Measurements from ENCODE around the gene WDSUB1. TPM values are rescaled to one million over a fixed set of nuclear protein-coding genes. Genes with fewer than 3 reads are reported as not detected.

The WDSUB1 gene
- total and polyA plus RNA-seq, 2 experiments from 2014 or later: 17.7 to 18.6 TPM

- H3K27me3 ChIP-seq: no peaks in the 10 kb centered on the region
- WGBS (ENCODE audit: low lambda C conversion rate, missing lambda C conversion rate): 96% methylated on average over 8 of the region's 8 CpGs
- no peaks in the 10 kb centered on the region for H4K20me1 ChIP-seq (ENCODE audit: insufficient read depth, poor library complexity, severe bottlenecking)
- H3K9me2 ChIP-seq (replicated peaks; ENCODE audit: insufficient read depth): no peaks in the 10 kb centered on the region
- no peak for DNase-seq (ENCODE audit: low spot score)
- H3K4me1 ChIP-seq (ENCODE audit: insufficient read depth): no peaks in the 10 kb centered on the region
- no peak overlapping the region for H3K4me2 ChIP-seq
- H3K27ac ChIP-seq: no peak overlapping the region
- H2AFZ ChIP-seq: no peak overlapping the region
- H3K4me3 ChIP-seq: no peak overlapping the region
- no peaks in the 10 kb centered on the region for H3K36me3 ChIP-seq (replicated peaks; ENCODE audit: insufficient read depth, low read depth)
- no peak for TF ChIP-seq EZH2 (IDR thresholded peaks at IDR 0.05; ENCODE audit: borderline replicate concordance)
- TF ChIP-seq CTCF (IDR thresholded peaks at IDR 0.05; ENCODE audit: poor library complexity): no peak
- H3K9me3 ChIP-seq (ENCODE audit: low read depth): no peaks in the 10 kb centered on the region
- no peaks in the 10 kb centered on the region for H3K79me2 ChIP-seq
Observed at GRCh38 chr2:159219394-159219998, 67.0 kb downstream of the WDSUB1 start.

DNA sequence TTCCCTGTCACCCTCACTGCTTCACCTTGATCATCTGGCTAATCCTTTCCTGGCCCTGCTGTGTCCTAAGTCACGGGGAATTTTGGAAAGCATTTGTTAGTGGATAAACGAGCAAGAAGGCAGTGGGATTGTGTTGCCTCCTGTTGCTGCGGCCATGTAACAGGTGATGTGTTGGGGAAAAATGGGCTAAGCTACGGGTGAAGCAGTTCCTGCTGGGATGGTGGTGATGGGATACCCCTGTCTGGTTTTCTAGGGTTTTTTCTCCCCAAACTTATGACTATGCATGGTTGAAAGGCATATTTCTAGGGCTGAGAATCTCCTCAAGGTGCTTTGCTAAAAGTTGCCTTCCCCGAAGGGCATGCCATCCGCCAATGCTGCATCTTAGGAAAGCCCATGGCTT, 68.1 kb downstream of the WDSUB1 start:
- no peak overlapping the region for H3K4me3 ChIP-seq
- no peak overlapping the region for H3K4me2 ChIP-seq
- H3K27me3 ChIP-seq: no peaks in the 10 kb centered on the region
- no peaks in the 10 kb centered on the region for H3K9me2 ChIP-seq (replicated peaks; ENCODE audit: insufficient read depth)
- no peak overlapping the region for H2AFZ ChIP-seq
- H3K79me2 ChIP-seq: no peaks in the 10 kb centered on the region
- H3K27ac ChIP-seq: no peak overlapping the region
- WGBS (ENCODE audit: low lambda C conversion rate, missing lambda C conversion rate): 94% methylated on average over 6 of the region's 6 CpGs
- TF ChIP-seq EZH2 (IDR thresholded peaks at IDR 0.05; ENCODE audit: borderline replicate concordance): no peak
- TF ChIP-seq CTCF (IDR thresholded peaks at IDR 0.05; ENCODE audit: poor library complexity): no peak
- no peak for TF ChIP-seq EZH2phosphoT487 (IDR thresholded peaks at IDR 0.05; ENCODE audit: low read depth, severe bottlenecking, unreplicated experiment)
- no peak for DNase-seq (ENCODE audit: low spot score)
- H4K20me1 ChIP-seq (ENCODE audit: insufficient read depth, poor library complexity, severe bottlenecking): no peaks in the 10 kb centered on the region
- H3K36me3 ChIP-seq (replicated peaks; ENCODE audit: insufficient read depth, low read depth): no peaks in the 10 kb centered on the region
- no peaks in the 10 kb centered on the region for H3K9me3 ChIP-seq (ENCODE audit: low read depth)
- H3K4me1 ChIP-seq (ENCODE audit: insufficient read depth): no peaks in the 10 kb centered on the region

DNA sequence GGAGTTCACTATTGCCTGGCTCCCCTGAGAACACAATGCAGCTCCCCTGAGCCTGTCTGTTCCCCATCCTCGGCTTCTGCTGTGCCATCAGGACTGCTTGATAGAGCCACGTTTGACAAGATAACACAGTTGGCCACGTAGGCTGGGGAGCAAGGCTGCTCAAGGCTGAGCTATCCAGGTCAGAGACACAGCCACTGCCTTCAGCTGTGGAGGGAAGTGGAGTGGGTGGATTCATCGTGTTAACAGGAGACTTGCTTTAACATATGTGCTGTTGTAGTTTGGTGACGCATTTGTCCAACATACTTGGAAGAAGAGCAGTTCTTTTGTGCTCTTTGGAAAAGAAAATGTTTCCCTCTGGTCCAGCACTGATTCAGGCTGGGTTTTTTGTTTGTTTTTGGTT, 68.8 kb downstream of the WDSUB1 start:
- Histone ChIP-seq H3K79me2 (no peaks in the 10 kb centered on the region), H3K4me2 (no peak overlapping the region), H3K27me3 (no peaks in the 10 kb centered on the region), H3K4me3 (no peak overlapping the region), H3K9me2 (replicated peaks; ENCODE audit: insufficient read depth) (no peaks in the 10 kb centered on the region), H3K36me3 (replicated peaks; ENCODE audit: insufficient read depth, low read depth) (no peaks in the 10 kb centered on the region), H3K4me1 (ENCODE audit: insufficient read depth) (no peaks in the 10 kb centered on the region), H3K27ac (no peak overlapping the region), H3K9me3 (ENCODE audit: low read depth) (no peaks in the 10 kb centered on the region), H2AFZ (no peak overlapping the region), H4K20me1 (ENCODE audit: insufficient read depth, poor library complexity, severe bottlenecking) (no peaks in the 10 kb centered on the region)
- DNase-seq (ENCODE audit: low spot score): no peak
- TF ChIP-seq EZH2phosphoT487 (IDR thresholded peaks at IDR 0.05; ENCODE audit: low read depth, severe bottlenecking, unreplicated experiment) (no peak), CTCF (IDR thresholded peaks at IDR 0.05; ENCODE audit: poor library complexity) (no peak), EZH2 (IDR thresholded peaks at IDR 0.05; ENCODE audit: borderline replicate concordance) (no peak)
- WGBS (ENCODE audit: low lambda C conversion rate, missing lambda C conversion rate): 91% methylated on average over 5 of the region's 5 CpGs

GRCh38 chr2:159215116-159215515, 71.4 kb downstream of the WDSUB1 start:
- H3K4me1 ChIP-seq (ENCODE audit: insufficient read depth): peaks cover 5% of the 10 kb centered on the region
- no peaks in the 10 kb centered on the region for H3K9me3 ChIP-seq (ENCODE audit: low read depth)
- no peak for DNase-seq (ENCODE audit: low spot score)
- 96% methylated on average over 7 of the region's 7 CpGs for WGBS (ENCODE audit: low lambda C conversion rate, missing lambda C conversion rate)
- no peak overlapping the region for H3K27ac ChIP-seq
- no peaks in the 10 kb centered on the region for H4K20me1 ChIP-seq (ENCODE audit: insufficient read depth, poor library complexity, severe bottlenecking)
- no peaks in the 10 kb centered on the region for H3K27me3 ChIP-seq
- TF ChIP-seq EZH2phosphoT487 (IDR thresholded peaks at IDR 0.05; ENCODE audit: low read depth, severe bottlenecking, unreplicated experiment): no peak
- TF ChIP-seq EZH2 (IDR thresholded peaks at IDR 0.05; ENCODE audit: borderline replicate concordance): no peak
- no peak for TF ChIP-seq CTCF (IDR thresholded peaks at IDR 0.05; ENCODE audit: poor library complexity)
- no peaks in the 10 kb centered on the region for H3K9me2 ChIP-seq (replicated peaks; ENCODE audit: insufficient read depth)
- H3K4me2 ChIP-seq: no peak overlapping the region
- no peak overlapping the region for H2AFZ ChIP-seq
- no peak overlapping the region for H3K4me3 ChIP-seq
- H3K36me3 ChIP-seq (replicated peaks; ENCODE audit: insufficient read depth, low read depth): no peaks in the 10 kb centered on the region
- no peaks in the 10 kb centered on the region for H3K79me2 ChIP-seq
